Panc1 (cell line): ENCODE measurements around the gene KIF1A.

Experiments used
- POLR2AphosphoS5 ChIP-seq: IDR thresholded peaks from 2 replicates; pipeline ENCODE4 v1.6.1; 2012; ENCODE audit warnings: mild to moderate bottlenecking, low read depth, low read length, moderate library complexity
- TF ChIP-seq, protein P1 (sequence below), 2 experiments: IDR thresholded peaks; 2 replicates each; pipeline ENCODE4 v1.6.1; 2011 to 2012; ENCODE audit warnings: low read depth in 2 of 2, control low read depth in 1 of 2, low read length in 1 of 2, mild to moderate bottlenecking in 1 of 2, moderate library complexity in 1 of 2; ENCODE audit not compliant: insufficient read depth in 1 of 2
- TF ChIP-seq, protein P2 (sequence below): fragments of 450-650 bp; IDR thresholded peaks from 2 replicates; pipeline ENCODE4 v1.5.1; 2017; ENCODE audit warnings: mild to moderate bottlenecking

DNA sequence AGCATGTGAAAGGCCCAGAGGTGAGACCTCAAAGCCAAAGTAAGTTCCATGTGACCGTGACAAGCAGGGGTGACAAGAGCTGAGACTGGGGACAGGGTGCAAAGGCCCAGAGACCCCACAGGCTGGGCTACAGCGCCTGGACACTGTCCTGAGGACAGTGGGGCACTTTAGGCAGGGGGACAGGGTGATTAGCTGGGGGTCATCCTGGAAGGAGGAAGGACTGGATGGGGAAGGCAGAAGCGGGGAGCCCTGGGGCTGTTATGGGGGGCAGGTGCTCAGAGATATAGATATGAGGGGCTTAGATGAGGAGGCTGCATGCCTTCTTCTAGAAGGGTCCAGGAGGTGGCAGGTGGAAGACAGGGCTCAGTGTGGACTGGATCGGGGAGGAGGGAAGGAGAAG lies 31.5 kb downstream of the KIF1A start:
- TF ChIP-seq, protein P1, sequence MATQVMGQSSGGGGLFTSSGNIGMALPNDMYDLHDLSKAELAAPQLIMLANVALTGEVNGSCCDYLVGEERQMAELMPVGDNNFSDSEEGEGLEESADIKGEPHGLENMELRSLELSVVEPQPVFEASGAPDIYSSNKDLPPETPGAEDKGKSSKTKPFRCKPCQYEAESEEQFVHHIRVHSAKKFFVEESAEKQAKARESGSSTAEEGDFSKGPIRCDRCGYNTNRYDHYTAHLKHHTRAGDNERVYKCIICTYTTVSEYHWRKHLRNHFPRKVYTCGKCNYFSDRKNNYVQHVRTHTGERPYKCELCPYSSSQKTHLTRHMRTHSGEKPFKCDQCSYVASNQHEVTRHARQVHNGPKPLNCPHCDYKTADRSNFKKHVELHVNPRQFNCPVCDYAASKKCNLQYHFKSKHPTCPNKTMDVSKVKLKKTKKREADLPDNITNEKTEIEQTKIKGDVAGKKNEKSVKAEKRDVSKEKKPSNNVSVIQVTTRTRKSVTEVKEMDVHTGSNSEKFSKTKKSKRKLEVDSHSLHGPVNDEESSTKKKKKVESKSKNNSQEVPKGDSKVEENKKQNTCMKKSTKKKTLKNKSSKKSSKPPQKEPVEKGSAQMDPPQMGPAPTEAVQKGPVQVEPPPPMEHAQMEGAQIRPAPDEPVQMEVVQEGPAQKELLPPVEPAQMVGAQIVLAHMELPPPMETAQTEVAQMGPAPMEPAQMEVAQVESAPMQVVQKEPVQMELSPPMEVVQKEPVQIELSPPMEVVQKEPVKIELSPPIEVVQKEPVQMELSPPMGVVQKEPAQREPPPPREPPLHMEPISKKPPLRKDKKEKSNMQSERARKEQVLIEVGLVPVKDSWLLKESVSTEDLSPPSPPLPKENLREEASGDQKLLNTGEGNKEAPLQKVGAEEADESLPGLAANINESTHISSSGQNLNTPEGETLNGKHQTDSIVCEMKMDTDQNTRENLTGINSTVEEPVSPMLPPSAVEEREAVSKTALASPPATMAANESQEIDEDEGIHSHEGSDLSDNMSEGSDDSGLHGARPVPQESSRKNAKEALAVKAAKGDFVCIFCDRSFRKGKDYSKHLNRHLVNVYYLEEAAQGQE (IDR thresholded peaks at IDR 0.05; ENCODE audit: insufficient read depth in 1 of 2, low read depth in 2 of 2, low read length in 1 of 2): no peak
- TF ChIP-seq, protein P2, sequence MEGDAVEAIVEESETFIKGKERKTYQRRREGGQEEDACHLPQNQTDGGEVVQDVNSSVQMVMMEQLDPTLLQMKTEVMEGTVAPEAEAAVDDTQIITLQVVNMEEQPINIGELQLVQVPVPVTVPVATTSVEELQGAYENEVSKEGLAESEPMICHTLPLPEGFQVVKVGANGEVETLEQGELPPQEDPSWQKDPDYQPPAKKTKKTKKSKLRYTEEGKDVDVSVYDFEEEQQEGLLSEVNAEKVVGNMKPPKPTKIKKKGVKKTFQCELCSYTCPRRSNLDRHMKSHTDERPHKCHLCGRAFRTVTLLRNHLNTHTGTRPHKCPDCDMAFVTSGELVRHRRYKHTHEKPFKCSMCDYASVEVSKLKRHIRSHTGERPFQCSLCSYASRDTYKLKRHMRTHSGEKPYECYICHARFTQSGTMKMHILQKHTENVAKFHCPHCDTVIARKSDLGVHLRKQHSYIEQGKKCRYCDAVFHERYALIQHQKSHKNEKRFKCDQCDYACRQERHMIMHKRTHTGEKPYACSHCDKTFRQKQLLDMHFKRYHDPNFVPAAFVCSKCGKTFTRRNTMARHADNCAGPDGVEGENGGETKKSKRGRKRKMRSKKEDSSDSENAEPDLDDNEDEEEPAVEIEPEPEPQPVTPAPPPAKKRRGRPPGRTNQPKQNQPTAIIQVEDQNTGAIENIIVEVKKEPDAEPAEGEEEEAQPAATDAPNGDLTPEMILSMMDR: no peak
- no peak for TF ChIP-seq POLR2AphosphoS5
